Ovary (tissue), 3 donors: ENCODE measurements around the gene BICC1.

Experiments used
- CTCF ChIP-seq, 3 donors: fragments of 450-650 bp in 2 of 3; fragments of 200-600 bp in 1 of 3; IDR thresholded peaks; one replicate each; pipeline versions ENCODE4 v1.5.1 to v1.8.0; 2016 to 2022; ENCODE audit warnings: antibody characterized with exemption in 3 of 3, mild to moderate bottlenecking in 1 of 3
- EP300 ChIP-seq: sonication (generic); formaldehyde crosslinking; IDR thresholded peaks from one replicate; pipeline ENCODE4 v1.6.1; 2017; ENCODE audit warnings: antibody characterized with exemption
- POLR2A ChIP-seq: fragments of 450-650 bp; IDR thresholded peaks from one replicate; pipeline ENCODE4 v1.6.1; 2017; ENCODE audit warnings: antibody characterized with exemption, mild to moderate bottlenecking, moderate library complexity
- donor health status: DM: no; HTN: no; CAD: no.

DNA sequence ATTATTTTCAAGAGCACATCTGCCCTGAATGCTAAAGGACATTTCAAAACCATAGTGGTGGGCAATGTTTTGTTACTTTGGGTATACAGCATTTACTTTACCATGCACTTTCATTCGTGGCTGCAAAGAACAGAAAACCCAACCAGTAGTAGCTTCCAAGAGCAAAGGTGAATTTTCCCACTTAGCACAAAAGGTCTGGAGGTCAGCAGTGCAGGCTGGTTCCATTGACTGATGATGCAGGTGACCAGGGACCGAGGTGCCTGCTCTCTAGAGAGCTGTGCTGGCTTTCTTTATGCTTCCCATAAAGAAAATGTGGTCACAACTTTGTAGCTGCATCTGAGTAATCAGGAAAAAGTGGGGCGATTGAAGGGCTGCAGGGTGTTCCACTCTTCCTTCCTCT lies 240.0 kb downstream of the BICC1 start:
- no peak for TF ChIP-seq POLR2A
- TF ChIP-seq CTCF (IDR thresholded peaks at IDR 0.05), result no peak
- TF ChIP-seq EP300, result no peak
